H7 (cell line): ENCODE measurements around the gene DMAP1. TPM values are rescaled to one million over a fixed set of nuclear protein-coding genes. Genes with fewer than 3 reads are reported as not detected.
"Not testable (repeated sequence)": the region's sequence is repeated elsewhere in the genome, so short reads cannot be mapped to it uniquely, and the experiment has no call there.

ENCODE experiments used
- DNase-seq: peaks from one replicate; pipeline ENCODE4 v3.0.0; 2012
- H3K27me3 ChIP-seq: 2 replicates; pipeline ENCODE4 v1.6.0; 2011; ENCODE audit warnings: mild to moderate bottlenecking, low read length; ENCODE audit not compliant: control insufficient read depth, insufficient read depth
- H3K36me3 ChIP-seq: replicated peaks from 2 replicates; pipeline ENCODE4 v1.5.1; 2011; ENCODE audit warnings: low read length; ENCODE audit not compliant: control insufficient read depth, insufficient read depth
- H3K4me3 ChIP-seq: 2 replicates; pipeline ENCODE4 v1.5.1; 2011; ENCODE audit warnings: low read depth, mild to moderate bottlenecking, control low read depth, low read length, moderate library complexity; ENCODE audit not compliant: insufficient read depth
- total RNA-seq: library from RNA; depleted of rRNA; stranded (reverse); fragments of >200 nt; shearing (Covaris generic); gene quantifications from 2 replicates; pipeline ENCODE4 v1.2.3, GENCODE V29; 2014; rRNA removed

DMAP1 gene, protein sequence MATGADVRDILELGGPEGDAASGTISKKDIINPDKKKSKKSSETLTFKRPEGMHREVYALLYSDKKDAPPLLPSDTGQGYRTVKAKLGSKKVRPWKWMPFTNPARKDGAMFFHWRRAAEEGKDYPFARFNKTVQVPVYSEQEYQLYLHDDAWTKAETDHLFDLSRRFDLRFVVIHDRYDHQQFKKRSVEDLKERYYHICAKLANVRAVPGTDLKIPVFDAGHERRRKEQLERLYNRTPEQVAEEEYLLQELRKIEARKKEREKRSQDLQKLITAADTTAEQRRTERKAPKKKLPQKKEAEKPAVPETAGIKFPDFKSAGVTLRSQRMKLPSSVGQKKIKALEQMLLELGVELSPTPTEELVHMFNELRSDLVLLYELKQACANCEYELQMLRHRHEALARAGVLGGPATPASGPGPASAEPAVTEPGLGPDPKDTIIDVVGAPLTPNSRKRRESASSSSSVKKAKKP
- 20.7 and 25.5 TPM in 2 replicates for total RNA-seq

DNA sequence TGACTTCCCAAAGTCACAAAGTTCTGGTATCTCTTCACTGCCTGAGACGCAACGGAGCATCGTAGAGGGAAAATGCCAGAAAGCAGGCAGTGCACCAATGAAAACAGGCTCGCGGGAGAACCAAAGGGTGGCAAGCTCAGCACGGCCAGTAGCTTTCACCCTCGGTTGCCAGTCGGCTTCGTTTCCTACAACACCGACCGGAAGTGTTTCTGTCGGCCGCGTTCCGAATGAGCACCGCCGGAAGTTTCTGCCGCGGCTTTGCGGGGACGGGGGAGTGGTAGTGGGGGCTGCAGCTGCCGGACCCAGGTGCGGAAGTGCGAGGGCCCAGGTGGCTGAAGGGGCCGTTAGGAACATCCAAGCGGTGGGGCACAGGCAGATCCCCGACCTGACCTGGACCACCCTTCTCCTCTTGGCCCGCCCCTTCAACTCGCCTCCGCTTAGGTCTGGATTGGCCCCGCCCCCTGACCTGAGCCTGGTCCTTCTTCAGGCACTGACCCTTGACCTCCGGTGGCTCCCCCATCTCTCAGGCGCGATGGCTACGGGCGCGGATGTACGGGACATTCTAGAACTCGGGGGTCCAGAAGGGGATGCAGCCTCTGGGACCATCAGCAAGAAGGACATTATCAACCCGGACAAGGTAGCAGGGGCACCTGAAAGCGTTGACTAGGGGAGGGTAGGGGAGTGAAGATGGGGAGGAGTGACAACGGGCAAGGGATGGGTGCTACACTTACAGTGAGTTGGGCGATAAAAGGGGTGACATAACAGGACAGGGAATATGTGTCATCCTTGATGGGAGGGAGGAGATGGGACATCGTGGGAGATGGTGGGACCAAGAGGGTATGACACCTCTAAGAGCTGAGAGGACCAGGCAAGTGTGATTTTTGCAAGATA, at the start of gene DMAP1:
DMAP1 (plus strand) TSS at position 250 of the 891 bp plus-strand sequence; CDS start at position 533, 283 bp downstream.
- DNase-seq, result peak; percentile 86
- peaks cover 18% of the 10 kb centered on the region for H3K36me3 ChIP-seq
- no peaks in the 10 kb centered on the region for H3K27me3 ChIP-seq
- peak within 1 kb of the TSS; percentile 99 for H3K4me3 ChIP-seq

DNA sequence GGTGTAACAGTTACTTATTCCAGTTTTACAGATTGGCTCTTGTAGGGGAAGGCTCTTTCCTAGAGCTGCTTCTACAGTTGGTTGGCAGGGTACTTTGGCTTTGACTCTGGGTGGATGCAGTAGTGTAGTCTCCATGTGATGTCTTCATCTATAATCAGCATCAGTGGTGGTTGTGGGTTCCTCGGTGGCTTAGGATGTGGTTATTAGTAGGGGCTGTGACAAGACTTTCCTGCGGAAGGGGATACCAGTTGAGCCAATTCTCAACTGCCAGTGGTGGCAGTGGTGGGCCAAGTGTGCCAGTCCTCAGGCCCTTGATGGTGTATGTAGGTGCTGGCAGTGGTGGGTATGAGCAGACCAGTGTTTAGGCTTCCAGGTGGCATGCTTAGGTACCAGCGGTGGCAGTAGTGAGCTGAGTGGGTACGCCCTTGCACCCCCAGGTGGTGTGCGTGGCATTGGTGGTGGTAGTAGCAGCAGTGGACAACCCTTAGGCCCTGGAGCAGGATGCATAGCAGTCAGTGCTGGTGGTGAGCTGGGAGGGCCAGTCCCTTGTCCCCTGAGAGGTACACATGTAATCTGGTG, 44.7 kb upstream of the DMAP1 start:
- Histone ChIP-seq H3K27me3 (no peaks in the 10 kb centered on the region; the same call in 1 of the 2 replicates), H3K4me3 (no peak overlapping the region), H3K36me3 (no peaks in the 10 kb centered on the region)
- DNase-seq, result peak; percentile 40

DNA sequence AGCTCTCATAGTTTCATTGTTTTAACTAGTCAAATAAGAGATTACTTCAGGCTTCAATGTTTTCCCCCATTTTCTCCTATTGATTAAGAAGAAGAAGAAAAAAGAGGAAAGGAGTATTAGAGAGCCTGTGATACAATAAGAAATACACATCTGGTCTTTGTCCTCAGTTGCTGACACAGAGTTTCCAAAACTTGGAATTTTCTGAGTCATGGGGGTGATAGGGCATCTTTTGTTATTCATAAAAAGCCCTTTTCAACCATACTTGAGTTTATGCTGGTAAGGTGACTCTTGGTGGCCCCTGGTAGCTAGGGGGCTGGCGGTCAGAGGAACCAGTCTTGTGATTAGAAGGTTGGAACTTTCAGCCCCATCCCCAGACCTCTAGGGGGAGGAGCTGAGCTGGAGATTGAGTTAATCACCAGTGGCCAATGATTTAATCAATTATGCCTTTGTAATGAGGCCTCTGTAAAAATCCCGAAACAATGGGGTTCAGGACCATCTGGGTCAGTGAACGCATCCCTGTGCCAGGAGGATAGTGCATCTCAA, 42.9 kb upstream of the DMAP1 start:
- DNase-seq, result peak; percentile 67
- H3K27me3 ChIP-seq, result no peaks in the 10 kb centered on the region; the same call in 1 of the 2 replicates

DNA sequence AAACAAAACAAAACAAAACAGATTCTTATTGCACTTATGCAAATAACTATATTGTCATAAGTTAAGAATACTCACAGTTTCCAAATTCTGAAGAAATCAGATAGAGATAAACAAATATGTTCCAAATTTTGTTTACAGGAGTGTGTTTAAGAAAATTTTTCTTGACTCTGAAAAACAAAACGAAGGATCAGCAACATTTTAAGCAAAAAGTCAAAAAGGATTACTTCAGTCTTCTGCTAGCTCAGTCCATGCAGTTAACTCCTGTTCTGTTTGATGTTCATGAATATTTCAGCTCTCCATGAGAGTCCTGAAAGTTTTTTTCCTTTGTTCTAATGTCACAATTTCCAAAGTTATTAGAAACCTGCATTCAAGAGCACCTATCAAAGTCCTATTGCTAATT, 38.6 kb upstream of the DMAP1 start:
- no peaks in the 10 kb centered on the region for H3K27me3 ChIP-seq
- H3K36me3 ChIP-seq, result no peaks in the 10 kb centered on the region
- no peak for DNase-seq
- no peak overlapping the region for H3K4me3 ChIP-seq

More for the DNA sequence above, 42.9 kb upstream of the DMAP1 start:
- H3K36me3 ChIP-seq, result no peaks in the 10 kb centered on the region
- H3K4me3 ChIP-seq, result no peak overlapping the region

DNA sequence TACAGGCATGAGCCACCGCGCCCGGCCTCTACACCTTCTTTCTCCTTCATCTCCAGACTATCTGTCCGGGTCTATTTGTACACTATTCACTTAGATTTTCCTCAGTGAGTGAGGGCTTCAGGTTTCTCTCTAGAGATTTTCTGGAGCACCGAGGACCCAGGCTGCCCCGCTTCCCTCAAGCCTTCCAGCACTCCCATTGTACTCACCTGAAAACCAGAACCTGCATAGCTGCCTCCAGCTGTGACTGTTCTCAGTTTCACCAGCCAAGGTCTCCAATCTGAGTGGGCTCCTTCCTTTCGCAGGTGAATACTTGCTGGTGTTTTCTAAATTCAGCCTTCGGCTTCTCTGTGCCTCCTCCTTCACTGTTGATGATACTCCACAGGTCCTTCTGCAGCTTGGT, 12.9 kb upstream of the DMAP1 start:
- Histone ChIP-seq H3K4me3 (no peak overlapping the region), H3K27me3 (no peaks in the 10 kb centered on the region; the same call in 1 of the 2 replicates), H3K36me3 (no peaks in the 10 kb centered on the region)
- DNase-seq, result no peak

DNA sequence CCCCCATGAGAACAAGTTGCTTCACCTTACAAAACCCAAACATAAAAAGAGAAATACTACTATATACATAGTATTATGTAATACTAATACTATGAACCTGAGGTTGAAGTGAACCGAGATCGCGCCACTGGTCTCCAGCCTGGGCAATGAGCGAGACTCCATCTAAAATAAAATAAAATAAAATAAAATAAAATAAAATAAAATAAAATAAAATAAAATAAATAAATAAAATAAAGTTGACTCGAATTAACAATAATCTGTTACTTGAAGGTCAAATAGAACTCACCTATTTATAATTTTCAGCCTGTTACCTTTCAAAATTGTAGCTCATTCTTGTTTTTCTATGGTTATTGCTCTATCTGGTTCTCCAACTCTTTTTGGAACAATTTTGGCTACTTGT, 6.7 kb upstream of the DMAP1 start:
- H3K4me3 ChIP-seq, H3K27me3 ChIP-seq, H3K36me3 ChIP-seq, DNase-seq: not testable (repeated sequence)

GRCh38 chr1:44208226-44208625, 5.0 kb upstream of the DMAP1 start:
- H3K36me3 ChIP-seq, result no peaks in the 10 kb centered on the region
- H3K27me3 ChIP-seq, result no peaks in the 10 kb centered on the region; the same call in 1 of the 2 replicates
- DNase-seq, result no peak
- H3K4me3 ChIP-seq, result no peak overlapping the region

DNA sequence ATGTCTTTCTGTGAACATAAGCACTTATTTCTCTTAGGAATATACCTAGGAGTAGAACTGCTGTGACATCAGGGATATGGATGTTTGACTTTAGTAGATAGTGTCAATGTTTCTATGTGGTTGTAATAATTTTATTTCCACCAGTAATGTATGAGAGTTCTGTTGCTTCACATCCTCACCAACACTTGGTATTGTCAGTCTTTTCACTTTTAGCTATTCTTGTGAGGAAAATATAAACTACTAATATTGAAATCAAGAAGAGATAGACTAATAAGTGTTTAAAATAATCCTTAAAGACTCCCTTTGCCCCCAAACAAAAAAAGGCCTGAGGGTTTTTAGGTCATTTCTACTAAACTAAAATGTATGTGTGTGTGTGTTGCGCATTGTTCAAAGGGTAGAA, 2.7 kb upstream of the DMAP1 start:
- no peak for DNase-seq
- H3K27me3 ChIP-seq, result no peaks in the 10 kb centered on the region; the same call in 1 of the 2 replicates
- H3K4me3 ChIP-seq, result no peak overlapping the region
- peaks cover 5% of the 10 kb centered on the region; the same call in 1 of the 2 replicates for H3K36me3 ChIP-seq

DNA sequence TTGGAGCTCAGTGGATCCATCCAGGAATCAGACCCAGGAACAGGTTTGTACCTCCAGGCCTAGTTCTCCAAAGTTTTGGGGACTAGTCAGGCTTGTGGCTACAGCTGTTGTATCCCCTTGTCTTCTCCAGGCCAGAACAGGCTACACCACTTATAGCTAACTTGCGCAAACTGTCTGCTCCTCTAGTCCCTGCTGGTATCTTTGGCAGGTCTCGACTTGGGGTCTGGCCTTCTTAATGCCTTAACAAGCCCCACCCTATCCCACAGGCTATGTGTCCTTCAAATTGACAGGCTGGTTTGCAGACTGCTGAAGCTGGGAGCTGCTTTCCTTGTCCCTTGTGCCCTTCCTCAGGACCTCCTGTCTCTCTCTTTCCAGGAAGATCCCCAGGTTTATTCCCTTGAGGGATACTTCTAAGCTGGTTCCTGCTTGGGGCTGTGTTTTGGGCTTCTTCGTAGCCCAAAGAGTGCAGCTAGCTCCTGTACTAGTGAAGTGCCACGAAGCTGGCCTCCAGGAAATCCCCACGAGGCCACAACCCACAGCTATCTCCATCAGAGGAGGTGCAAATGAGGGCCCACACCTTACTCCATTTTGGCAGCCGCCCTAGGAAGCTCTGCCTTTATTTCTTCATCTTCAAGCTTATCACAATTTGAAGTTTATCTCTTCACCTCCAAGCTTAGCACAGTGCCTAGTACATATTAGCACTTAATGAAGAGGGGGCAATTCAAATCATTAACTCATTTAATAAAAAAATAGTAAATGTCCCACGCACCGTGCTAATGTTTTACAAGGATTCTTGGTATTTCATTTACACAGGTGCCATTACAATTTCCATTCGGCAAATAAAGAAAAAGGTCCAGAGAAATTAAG, 683 bp upstream of the DMAP1 start:
- H3K36me3 ChIP-seq, result peaks cover 13% of the 10 kb centered on the region
- no peak for DNase-seq
- H3K27me3 ChIP-seq, result no peaks in the 10 kb centered on the region; the same call in 1 of the 2 replicates
- peak overlapping the region; percentile 99 for H3K4me3 ChIP-seq

DNA sequence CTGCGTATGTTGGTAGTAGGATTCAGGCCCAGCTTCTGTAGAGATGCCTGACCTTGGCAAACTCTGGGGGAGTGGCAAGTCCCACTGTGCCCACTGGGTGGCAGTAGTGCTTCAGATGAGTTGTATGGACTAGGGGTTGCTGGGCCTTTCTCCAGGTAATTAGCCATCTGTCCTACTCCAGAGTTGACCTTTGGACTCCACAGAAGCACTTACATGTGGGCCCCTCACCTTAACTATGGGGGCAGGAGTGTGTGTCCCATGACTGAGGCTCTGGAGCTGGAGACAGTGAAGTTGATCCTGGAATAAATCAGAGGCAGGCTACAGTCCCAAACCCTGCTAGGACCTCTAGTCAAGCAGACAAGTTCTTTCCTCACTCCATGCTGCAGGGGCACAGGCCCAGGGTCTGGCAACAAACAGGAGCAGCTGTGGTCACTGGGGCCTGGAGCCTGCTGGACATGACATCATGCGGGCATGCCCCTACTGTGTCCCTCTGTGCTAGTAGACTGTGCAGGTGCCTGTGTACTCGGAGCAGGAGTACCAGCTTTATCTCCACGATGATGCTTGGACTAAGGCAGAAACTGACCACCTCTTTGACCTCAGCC, 4.6 kb downstream of the DMAP1 start:
- Histone ChIP-seq H3K36me3 (peaks cover 44% of the 10 kb centered on the region), H3K4me3 (no peak overlapping the region), H3K27me3 (no peaks in the 10 kb centered on the region)
- DNase-seq, result peak; percentile 86

DNA sequence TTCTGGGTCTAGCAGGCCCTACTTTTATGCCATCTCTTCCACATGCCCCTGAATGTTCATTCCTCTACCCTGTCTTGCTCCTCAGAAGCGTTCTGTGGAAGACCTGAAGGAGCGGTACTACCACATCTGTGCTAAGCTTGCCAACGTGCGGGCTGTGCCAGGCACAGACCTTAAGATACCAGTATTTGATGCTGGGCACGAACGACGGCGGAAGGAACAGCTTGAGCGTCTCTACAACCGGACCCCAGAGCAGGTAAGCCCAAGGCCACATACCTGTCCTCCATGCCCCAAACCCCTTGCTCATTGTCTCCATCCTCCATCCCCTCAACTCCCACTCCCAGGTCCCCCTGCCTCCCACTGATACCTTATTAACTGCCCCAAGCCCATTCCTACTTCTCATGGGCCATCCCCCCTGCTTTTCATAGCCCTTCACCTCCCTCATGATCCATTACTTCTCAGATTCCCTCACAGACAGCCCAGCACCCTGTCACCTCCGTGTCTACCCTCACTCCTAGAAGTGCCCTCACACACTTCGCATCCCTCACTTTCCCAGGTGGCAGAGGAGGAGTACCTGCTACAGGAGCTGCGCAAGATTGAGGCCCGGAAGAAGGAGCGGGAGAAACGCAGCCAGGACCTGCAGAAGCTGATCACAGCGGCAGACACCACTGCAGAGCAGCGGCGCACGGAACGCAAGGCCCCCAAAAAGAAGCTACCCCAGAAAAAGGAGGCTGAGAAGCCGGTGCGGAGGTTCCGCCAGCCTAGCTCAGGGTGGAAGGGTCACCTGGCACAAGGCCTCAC, 5.4 kb downstream of the DMAP1 start:
- peak; percentile 10 for DNase-seq
- H3K36me3 ChIP-seq, result peaks cover 44% of the 10 kb centered on the region
- H3K4me3 ChIP-seq, result no peak overlapping the region
- no peaks in the 10 kb centered on the region for H3K27me3 ChIP-seq

- no peak for DNase-seq
- no peak overlapping the region for H3K4me3 ChIP-seq
- H3K27me3 ChIP-seq, result no peaks in the 10 kb centered on the region
- H3K36me3 ChIP-seq, result peaks cover 44% of the 10 kb centered on the region
Observed at GRCh38 chr1:44219301-44219626, 6.0 kb downstream of the DMAP1 start.
